SIG-M5 (cell line): Measurements from ENCODE around the gene TBX21.

ENCODE experiments used
- DNase-seq: peaks from one replicate; lab custom pipeline; 2025; lab: John Stamatoyannopoulos, UW

TBX21 gene

GRCh38 chr17:47697906-47698711 lies 34.9 kb upstream of the TBX21 start:
- DNase-seq: no peak

DNA sequence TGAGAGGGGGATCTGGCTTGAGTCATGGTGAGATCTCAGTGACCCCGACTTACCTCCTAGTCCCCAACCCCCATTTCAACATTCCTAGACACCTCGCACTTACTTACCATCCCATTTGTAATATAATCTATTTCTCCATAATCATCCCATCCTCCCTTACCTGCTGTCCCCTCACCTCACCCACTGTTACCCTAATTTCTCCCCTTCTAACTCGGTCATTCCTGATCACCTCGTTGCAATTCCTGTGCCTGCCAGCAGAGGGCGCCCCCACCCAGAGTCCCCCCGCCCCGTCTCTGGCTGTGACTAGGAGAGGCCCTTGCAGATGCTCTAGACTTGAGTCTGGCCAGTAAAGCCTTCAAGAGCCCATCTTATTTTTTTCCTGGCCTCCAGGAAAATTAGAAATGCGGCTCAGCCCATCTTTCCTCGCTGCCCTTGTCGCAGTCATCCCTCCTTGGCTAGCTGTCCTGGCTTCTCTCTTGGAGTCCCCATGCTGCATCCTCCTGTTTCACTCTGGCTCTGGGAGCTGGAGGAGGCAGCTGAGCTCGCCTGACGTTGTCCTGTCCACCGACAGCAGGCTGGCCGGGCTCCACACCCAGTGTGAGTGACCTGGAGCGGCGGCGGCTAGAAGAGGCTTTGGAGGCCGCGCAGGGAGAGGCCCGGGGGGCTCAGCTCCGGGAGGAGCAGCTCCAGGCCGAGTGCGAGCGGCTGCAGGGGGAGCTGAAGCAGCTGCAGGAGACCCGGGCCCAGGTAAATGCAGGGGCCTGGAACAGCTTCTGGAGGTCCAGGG lies 34.1 kb upstream of the TBX21 start:
- DNase-seq: no peak

GRCh38 chr17:47699536-47699840 lies 33.5 kb upstream of the TBX21 start:
- no peak for DNase-seq

GRCh38 chr17:47700471-47701449 lies 32.3 kb upstream of the TBX21 start:
- DNase-seq: no peak

DNA sequence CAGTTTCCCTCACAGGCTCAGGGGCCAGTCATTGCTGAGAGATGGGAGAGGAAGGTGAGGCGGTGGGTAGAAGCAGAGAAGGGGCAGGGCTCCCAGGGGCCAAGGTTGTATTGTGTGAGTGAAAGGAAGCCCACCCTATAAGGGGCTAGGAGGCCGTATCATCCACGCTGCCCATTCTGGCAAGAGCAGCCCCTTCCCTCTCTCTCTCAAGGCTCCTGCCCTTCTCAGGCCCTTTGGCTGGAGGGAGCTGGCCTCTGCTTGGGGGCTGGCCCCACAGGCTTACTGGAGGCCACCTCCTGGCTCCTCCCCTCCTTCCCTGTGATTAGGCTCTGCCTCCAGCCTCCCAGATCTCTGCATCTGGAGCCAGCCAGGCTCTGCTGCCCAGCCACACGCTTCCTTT lies 31.4 kb upstream of the TBX21 start:
- no peak for DNase-seq

GRCh38 chr17:47702391-47702995 lies 30.5 kb upstream of the TBX21 start:
- no peak for DNase-seq

- no peak for DNase-seq
Measured at GRCh38 chr17:47703191-47703591, 29.8 kb upstream of the TBX21 start.

DNA sequence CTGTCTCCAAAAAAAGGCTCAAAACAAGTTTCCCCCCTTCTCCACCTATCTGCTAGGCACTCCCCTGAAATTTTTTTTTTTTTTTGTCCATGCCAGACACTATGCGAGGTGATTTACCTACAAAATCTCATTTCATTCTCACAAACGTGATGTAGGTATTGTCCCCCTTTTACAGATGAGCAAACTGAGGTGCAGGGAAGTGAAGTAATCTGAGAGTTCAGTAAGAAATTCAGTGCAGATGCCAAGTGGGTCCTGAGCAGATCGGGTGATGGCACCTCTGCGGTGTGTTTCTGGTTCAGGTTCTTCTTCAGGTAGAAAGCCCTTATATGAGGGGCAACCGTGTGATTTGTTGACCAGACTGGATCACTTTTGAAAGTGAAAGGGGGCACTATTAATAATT lies 29.4 kb upstream of the TBX21 start:
- DNase-seq: no peak

- DNase-seq: no peak
Measured at GRCh38 chr17:47704116-47704515, 28.9 kb upstream of the TBX21 start.

GRCh38 chr17:47704736-47705135 lies 28.3 kb upstream of the TBX21 start:
- DNase-seq: no peak

- no peak for DNase-seq
Measured at GRCh38 chr17:47705536-47706530, 27.2 kb upstream of the TBX21 start.

GRCh38 chr17:47707056-47707804 lies 25.8 kb upstream of the TBX21 start:
- DNase-seq: no peak

DNA sequence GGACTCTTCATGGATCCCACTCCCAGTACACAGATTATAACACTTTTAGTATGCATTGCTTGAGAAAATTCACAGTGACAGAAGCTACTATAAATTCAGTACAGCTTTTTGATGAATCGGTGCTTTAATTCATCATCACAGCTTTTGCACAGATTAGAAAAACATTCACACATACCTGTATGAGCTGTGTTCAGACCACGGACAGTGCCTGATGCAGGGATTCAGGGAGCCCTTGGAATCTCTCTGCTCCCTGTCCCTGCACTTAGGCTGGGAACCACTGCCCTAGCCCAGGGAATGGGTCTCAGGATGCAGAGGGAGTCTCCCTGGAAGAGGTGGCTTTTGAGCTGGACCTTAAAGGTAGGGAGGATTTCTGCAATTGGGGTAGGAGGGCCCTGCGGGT lies 25.2 kb upstream of the TBX21 start:
- DNase-seq: no peak

- DNase-seq: no peak
Measured at GRCh38 chr17:47708312-47708863, 24.6 kb upstream of the TBX21 start.

- DNase-seq: no peak
Measured at GRCh38 chr17:47708864-47709541, 24.0 kb upstream of the TBX21 start.

- DNase-seq: no peak
Measured at GRCh38 chr17:47709594-47709993, 23.4 kb upstream of the TBX21 start.

GRCh38 chr17:47711366-47712099 lies 21.5 kb upstream of the TBX21 start:
- DNase-seq: no peak

DNA sequence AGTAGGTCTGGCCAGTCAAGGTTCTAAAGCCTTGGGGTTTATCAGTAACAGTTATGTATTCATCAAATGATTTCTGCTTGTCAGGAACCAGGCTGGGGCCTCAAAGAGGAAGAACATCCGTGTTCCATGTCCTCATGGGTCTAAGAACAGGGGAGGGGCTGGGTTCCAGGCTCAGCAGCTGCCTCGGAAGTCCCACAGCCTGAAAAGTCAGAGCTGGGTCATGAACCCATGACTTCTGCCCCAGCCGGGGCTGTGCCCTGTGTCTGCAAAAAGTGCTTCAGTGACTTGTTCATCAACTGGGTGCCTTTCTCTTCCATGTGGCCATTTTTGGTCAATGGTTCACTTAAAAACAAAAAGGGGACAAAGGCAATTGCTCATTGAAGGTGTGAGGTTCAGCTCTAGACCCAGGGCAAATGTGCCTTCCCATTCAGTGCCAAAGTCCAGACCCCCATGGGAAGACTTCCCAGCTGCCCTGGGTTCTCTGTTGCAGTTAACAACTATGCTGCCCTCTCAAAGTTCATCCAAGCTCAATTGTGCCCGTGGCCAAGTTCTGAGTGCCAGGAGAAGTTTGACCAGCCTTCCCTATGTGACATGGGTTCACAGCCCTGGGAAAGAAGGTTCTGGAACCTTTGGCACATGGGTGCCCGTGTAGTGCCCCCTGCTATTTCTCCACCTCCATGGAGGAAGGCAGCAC lies 20.6 kb upstream of the TBX21 start:
- DNase-seq: no peak
